HepG2 (cell line): ENCODE results near the gene ID3. TPM values are rescaled to one million over a fixed set of nuclear protein-coding genes. Genes with fewer than 3 reads are reported as not detected.

Experiments used
- ADNP ChIP-seq: sonication (generic); formaldehyde crosslinking; IDR thresholded peaks from 2 replicates; pipeline ENCODE4 v1.4.0; 2020; ENCODE audit warnings: missing genetic modification reagents
- BCLAF1 ChIP-seq: fragments of 450-650 bp; IDR thresholded peaks from 2 replicates; pipeline ENCODE4 v1.6.1; 2017; ENCODE audit warnings: mild to moderate bottlenecking
- CREBL2 ChIP-seq: sonication (generic); formaldehyde crosslinking; IDR thresholded peaks from 2 replicates; pipeline ENCODE4 v1.8.1; 2023; ENCODE audit warnings: missing genetic modification reagents, mild to moderate bottlenecking, borderline replicate concordance
- EHMT2 ChIP-seq: fragments of 200-600 bp; sonication (generic); IDR thresholded peaks from 2 replicates; pipeline ENCODE4 v1.7.0; 2017; ENCODE audit warnings: antibody characterized with exemption, low read depth, low read length, borderline replicate concordance
- FOXC1 ChIP-seq: sonication (generic); formaldehyde crosslinking; IDR thresholded peaks from 2 replicates; pipeline ENCODE4 v1.8.0; 2022; ENCODE audit warnings: mild to moderate bottlenecking, missing genetic modification reagents, borderline replicate concordance
- KAT2B ChIP-seq: fragments of 150-350 bp; IDR thresholded peaks from 2 replicates; pipeline ENCODE4 v1.6.1; 2014; ENCODE audit warnings: low read depth, low read length, borderline replicate concordance
- LCORL ChIP-seq, 2 experiments: fragments of 450-650 bp in 1 of 2; sonication (generic) in 1 of 2; formaldehyde crosslinking in 1 of 2; IDR thresholded peaks; 2 replicates each; pipeline versions ENCODE4 v1.5.0 to v1.6.1; 2017 to 2020; ENCODE audit warnings: antibody characterized with exemption in 1 of 2, missing genetic modification reagents in 1 of 2
- MBNL3 ChIP-seq: fragments of 250-450 bp; sonication (Bioruptor Pico); conservative IDR thresholded peaks from 2 replicates; pipeline ENCODE4 v1.8.0; 2022; ENCODE audit warnings: mild to moderate bottlenecking, inconsistent platforms
- MIER2 ChIP-seq: IDR thresholded peaks from 2 replicates; pipeline ENCODE4 v1.6.1; 2016; ENCODE audit warnings: missing biosample characterization, missing genetic modification reagents
- PRMT3 ChIP-seq: sonication (generic); formaldehyde crosslinking; IDR thresholded peaks from 2 replicates; pipeline ENCODE4 v1.8.1; 2022; ENCODE audit warnings: low read depth, mild to moderate bottlenecking, moderate library complexity, missing genetic modification reagents, borderline replicate concordance
- RAD21 ChIP-seq: fragments of 450-650 bp; formaldehyde crosslinking; IDR thresholded peaks from 2 replicates; pipeline ENCODE4 v1.5.0; 2020; ENCODE audit warnings: mild to moderate bottlenecking
- REPIN1 ChIP-seq: sonication (generic); formaldehyde crosslinking; IDR thresholded peaks from 2 replicates; pipeline ENCODE4 v1.8.0; 2022; ENCODE audit warnings: missing genetic modification reagents, low read depth, mild to moderate bottlenecking, borderline replicate concordance
- SAP130 ChIP-seq: IDR thresholded peaks from 2 replicates; pipeline ENCODE4 v1.6.1; 2016; ENCODE audit warnings: low read depth
- SOX13 ChIP-seq, 3 experiments: fragments of 450-650 bp in 1 of 3; sonication (generic) in 1 of 3; formaldehyde crosslinking in 1 of 3; IDR thresholded peaks in 2 of 3; conservative IDR thresholded peaks in 1 of 3; 2 replicates each; pipeline versions ENCODE4 v1.5.0 to v1.6.1; 2016 to 2020; ENCODE audit warnings: antibody characterized with exemption in 1 of 3, mild to moderate bottlenecking in 1 of 3, missing compliant biosample characterization in 1 of 3, missing genetic modification reagents in 1 of 3, moderate library complexity in 1 of 3
- THAP11 ChIP-seq: IDR thresholded peaks from 2 replicates; pipeline ENCODE4 v1.6.1; 2016; ENCODE audit warnings: missing biosample characterization, missing genetic modification reagents
- ZFX ChIP-seq: sonication (generic); formaldehyde crosslinking; IDR thresholded peaks from 2 replicates; pipeline ENCODE4 v1.4.0; 2020; ENCODE audit warnings: mild to moderate bottlenecking, low read depth, missing genetic modification reagents, moderate library complexity
- ZKSCAN1 ChIP-seq: fragments of 150-350 bp; IDR thresholded peaks from 2 replicates; pipeline ENCODE4 v1.6.1; 2014; ENCODE audit warnings: low read length
- ZNF331 ChIP-seq: sonication (generic); formaldehyde crosslinking; IDR thresholded peaks from 2 replicates; pipeline ENCODE4 v1.4.0; 2020; ENCODE audit warnings: missing genetic modification reagents
- ZNF350 ChIP-seq: sonication (generic); formaldehyde crosslinking; IDR thresholded peaks from 2 replicates; pipeline ENCODE4 v1.4.0; 2020; ENCODE audit warnings: mild to moderate bottlenecking, low read depth, missing genetic modification reagents, borderline replicate concordance
- ZNF512B ChIP-seq: sonication (generic); formaldehyde crosslinking; IDR thresholded peaks from 2 replicates; pipeline ENCODE4 v1.5.1; 2020; ENCODE audit warnings: missing genetic modification reagents, mild to moderate bottlenecking, borderline replicate concordance
- ZNF562 ChIP-seq: sonication (generic); formaldehyde crosslinking; IDR thresholded peaks from 2 replicates; pipeline ENCODE4 v1.8.0; 2022; ENCODE audit warnings: missing genetic modification reagents, borderline replicate concordance
- ZNF629 ChIP-seq: sonication (generic); formaldehyde crosslinking; conservative IDR thresholded peaks from 2 replicates; pipeline ENCODE4 v1.5.0; 2020; ENCODE audit warnings: missing genetic modification reagents
- polyA plus RNA-seq, 8 experiments: library from polyadenylated mRNA; depleted of rRNA in 3 of 8; stranded (reverse) in 7 of 8; unstranded in 1 of 8; fragments of >200 nt; fragmentation: Illumina TruSeq in 4 of 8; extraction: Trizol in 4 of 8; gene quantifications; 2 replicates each; pipeline versions ENCODE4 v1.2.1 to v1.2.3, GENCODE V29; 2011 to 2016; ENCODE audit warnings: low read depth in 4 of 8, missing spikeins in 1 of 8, mixed read lengths in 1 of 8; ENCODE audit not compliant: insufficient read depth in 1 of 8
- total RNA-seq, 5 experiments: library from RNA; depleted of rRNA; stranded (reverse); fragments of >200 nt; fragmentation: Illumina TruSeq; extraction: Trizol; gene quantifications; 2 replicates each; pipeline ENCODE4 v1.2.3, GENCODE V29; 2016; ENCODE audit warnings: low read depth in 1 of 5

ID3 gene
- total and polyA plus RNA-seq, 2 of the 13 experiments (the other 11 are each of a cell fraction or from before 2014, with no cell fraction given): 64.8 to 115 TPM

GRCh38 chr1:23544444-23545389 is 14.6 kb downstream of the ID3 start (continued):
- TF ChIP-seq SOX13 (IDR thresholded peaks at IDR 0.05) (no peak), SOX13 (CRISPR knock-in tag; conservative IDR thresholded peaks at IDR 0.05 in 1 of 2, IDR thresholded peaks at IDR 0.05 in 1 of 2) (peak in 1 of 2 experiments; percentile 27; a peak in 1 of 4 replicates), SAP130 (CRISPR knock-in tag) (peak; percentile 48; the same call in 1 of the 2 replicates), ZNF331 (CRISPR knock-in tag) (peak; percentile 45; the same call in 1 of the 2 replicates), RAD21 (CRISPR knock-in tag) (peak; percentile 96), ZKSCAN1 (no peak), PRMT3 (CRISPR knock-in tag) (no peak), MIER2 (CRISPR knock-in tag) (0 out of 2 replicates have a peak, but pooled peaks have one; percentile 25), ZNF562 (CRISPR knock-in tag) (no peak), REPIN1 (CRISPR knock-in tag) (peak; percentile 78; the same call in 1 of the 2 replicates), CREBL2 (CRISPR knock-in tag) (no peak), ZFX (peak; percentile 32; the same call in 1 of the 2 replicates), ZNF512B (CRISPR knock-in tag) (no peak), ZNF629 (CRISPR knock-in tag) (peak; percentile 98), EHMT2 (peak; percentile 41; the same call in 1 of the 2 replicates), LCORL (IDR thresholded peaks at IDR 0.05) (no peak), LCORL (CRISPR knock-in tag; IDR thresholded peaks at IDR 0.05) (0 out of 2 replicates have a peak, but pooled peaks have one; percentile 35), THAP11 (CRISPR knock-in tag) (0 out of 2 replicates have a peak, but pooled peaks have one; percentile 25), ADNP (CRISPR knock-in tag) (peak; percentile 69; the same call in 1 of the 2 replicates), FOXC1 (0 out of 2 replicates have a peak, but pooled peaks have one; percentile 28), ZNF350 (CRISPR knock-in tag) (peak; percentile 21; the same call in 1 of the 2 replicates), BCLAF1 (no peak), MBNL3 (CRISPR knock-in tag) (no peak), KAT2B (no peak)
